ENCODE data around the gene KCNK7. TPM values are rescaled to one million over a fixed set of nuclear protein-coding genes. Genes with fewer than 3 reads are reported as not detected.

Gene KCNK7
- total RNA-seq, 1 donor from 2014 or later, result 0.17 TPM

GRCh38 chr11:65620666-65621065 is 25.1 kb upstream of the KCNK7 start:
- TF ChIP-seq CTCF (conservative IDR thresholded peaks at IDR 0.05; ENCODE audit: low read depth, low read length), result no peak
- no peak overlapping the region for H3K4me3 ChIP-seq (ENCODE audit: low read depth, low read length)
- DNase-seq (ENCODE audit: low read depth), result no peak

GRCh38 chr11:65619281-65619928 is 23.8 kb upstream of the KCNK7 start:
- no peak for DNase-seq (ENCODE audit: low read depth)
- TF ChIP-seq CTCF (conservative IDR thresholded peaks at IDR 0.05; ENCODE audit: low read depth, low read length), result no peak

GRCh38 chr11:65618763-65619162 is 23.2 kb upstream of the KCNK7 start:
- no peak for DNase-seq (ENCODE audit: low read depth)
- no peak overlapping the region for H3K4me3 ChIP-seq (ENCODE audit: low read depth, low read length)
- no peak for TF ChIP-seq CTCF (conservative IDR thresholded peaks at IDR 0.05; ENCODE audit: low read depth, low read length)

More at GRCh38 chr11:65619281-65619928, 23.8 kb upstream of the KCNK7 start:
- no peak overlapping the region for H3K4me3 ChIP-seq (ENCODE audit: low read depth, low read length)

- no peak overlapping the region for H3K4me3 ChIP-seq (ENCODE audit: low read depth, low read length)
- no peak for DNase-seq (ENCODE audit: low read depth)
- no peak for TF ChIP-seq CTCF (conservative IDR thresholded peaks at IDR 0.05; ENCODE audit: low read depth, low read length)
These were observed 22.6 kb upstream of the KCNK7 start for GRCh38 chr11:65617990-65618751.

GRCh38 chr11:65617136-65617850 is 21.7 kb upstream of the KCNK7 start:
- no peak for TF ChIP-seq CTCF (conservative IDR thresholded peaks at IDR 0.05; ENCODE audit: low read depth, low read length)
- H3K4me3 ChIP-seq (ENCODE audit: low read depth, low read length), result peak overlapping the region; percentile 91
- no peak for DNase-seq (ENCODE audit: low read depth)

- peak overlapping the region; percentile 91 for H3K4me3 ChIP-seq (ENCODE audit: low read depth, low read length)
- no peak for TF ChIP-seq CTCF (conservative IDR thresholded peaks at IDR 0.05; ENCODE audit: low read depth, low read length)
- no peak for DNase-seq (ENCODE audit: low read depth)
These were observed 21.0 kb upstream of the KCNK7 start for GRCh38 chr11:65616575-65617001.

Data from epithelial cell of proximal tubule (primary cell).